ENCODE measurements around the gene SPTBN1. TPM values are rescaled to one million over a fixed set of nuclear protein-coding genes. Genes with fewer than 3 reads are reported as not detected.
A peak's percentile ranks its signal among the peaks of the same experiment; 100 is the strongest.

Gene SPTBN1
- total and polyA plus RNA-seq, 2 of the 13 experiments (the other 11 are each of a cell fraction or from before 2014, with no cell fraction given): 123 to 299 TPM

GRCh38 chr2:54666634-54667265 is 210.6 kb downstream of the SPTBN1 start (continued):
- TF ChIP-seq TIGD3 (CRISPR knock-in tag; IDR thresholded peaks at IDR 0.05; ENCODE audit: borderline replicate concordance) (no peak), NFIB (CRISPR knock-in tag; IDR thresholded peaks at IDR 0.05; ENCODE audit: borderline replicate concordance) (no peak), EZH2 (conservative IDR thresholded peaks at IDR 0.05; ENCODE audit: low read depth, low read length) (no peak), IRF1 (CRISPR knock-in tag; IDR thresholded peaks at IDR 0.05; ENCODE audit: low read depth) (no peak), ZBTB49 (CRISPR knock-in tag; IDR thresholded peaks at IDR 0.05; ENCODE audit: borderline replicate concordance) (no peak), SP2 (CRISPR knock-in tag; IDR thresholded peaks at IDR 0.05) (no peak), ZBTB7B (CRISPR knock-in tag; IDR thresholded peaks at IDR 0.05) (peak; percentile 95), GTF3A (CRISPR knock-in tag; conservative IDR thresholded peaks at IDR 0.05) (0 out of 2 replicates have a peak, but pooled peaks have one; percentile 75), ZNF331 (CRISPR knock-in tag; IDR thresholded peaks at IDR 0.05) (peak; percentile 90), ZKSCAN1 (IDR thresholded peaks at IDR 0.05; ENCODE audit: low read length) (no peak), ARNT (IDR thresholded peaks at IDR 0.05) (no peak), UBTF (CRISPR knock-in tag; IDR thresholded peaks at IDR 0.05) (peak; percentile 65), HBP1 (CRISPR knock-in tag; IDR thresholded peaks at IDR 0.05; ENCODE audit: low read depth) (no peak), ZNF484 (CRISPR knock-in tag; IDR thresholded peaks at IDR 0.05; ENCODE audit: borderline replicate concordance, low read depth) (no peak), MLLT10 (CRISPR knock-in tag; IDR thresholded peaks at IDR 0.05) (no peak), TEF (CRISPR knock-in tag; IDR thresholded peaks at IDR 0.05) (peak; percentile 99), ZNF709 (CRISPR knock-in tag; IDR thresholded peaks at IDR 0.05) (0 out of 2 replicates have a peak, but pooled peaks have one; percentile 29), ZNF788 (CRISPR knock-in tag; IDR thresholded peaks at IDR 0.05; ENCODE audit: borderline replicate concordance) (peak; percentile 51; the same call in 1 of the 2 replicates), ZNF3 (CRISPR knock-in tag; IDR thresholded peaks at IDR 0.05) (0 out of 2 replicates have a peak, but pooled peaks have one; percentile 35), SOX13 (IDR thresholded peaks at IDR 0.05) (peak; percentile 60), SOX13 (CRISPR knock-in tag; conservative IDR thresholded peaks at IDR 0.05 in 1 of 2, IDR thresholded peaks at IDR 0.05 in 1 of 2) (peak in 1 of 2 experiments; percentile 92; a peak in 2 of 4 replicates)
